Raji (cell line): ENCODE data around the gene HDLBP.

ENCODE experiments used
- POLR2A ChIP-seq: IDR thresholded peaks from 2 replicates; pipeline ENCODE4 v1.6.1; 2011; ENCODE audit warnings: low read depth, low read length, control low read depth; ENCODE audit not compliant: insufficient read depth

Gene HDLBP

GRCh38 chr2:241198381-241199279, 116.8 kb downstream of the HDLBP start:
- TF ChIP-seq POLR2A: no peak

- TF ChIP-seq POLR2A: no peak
Observed at GRCh38 chr2:241197947-241198346, 117.5 kb downstream of the HDLBP start.

DNA sequence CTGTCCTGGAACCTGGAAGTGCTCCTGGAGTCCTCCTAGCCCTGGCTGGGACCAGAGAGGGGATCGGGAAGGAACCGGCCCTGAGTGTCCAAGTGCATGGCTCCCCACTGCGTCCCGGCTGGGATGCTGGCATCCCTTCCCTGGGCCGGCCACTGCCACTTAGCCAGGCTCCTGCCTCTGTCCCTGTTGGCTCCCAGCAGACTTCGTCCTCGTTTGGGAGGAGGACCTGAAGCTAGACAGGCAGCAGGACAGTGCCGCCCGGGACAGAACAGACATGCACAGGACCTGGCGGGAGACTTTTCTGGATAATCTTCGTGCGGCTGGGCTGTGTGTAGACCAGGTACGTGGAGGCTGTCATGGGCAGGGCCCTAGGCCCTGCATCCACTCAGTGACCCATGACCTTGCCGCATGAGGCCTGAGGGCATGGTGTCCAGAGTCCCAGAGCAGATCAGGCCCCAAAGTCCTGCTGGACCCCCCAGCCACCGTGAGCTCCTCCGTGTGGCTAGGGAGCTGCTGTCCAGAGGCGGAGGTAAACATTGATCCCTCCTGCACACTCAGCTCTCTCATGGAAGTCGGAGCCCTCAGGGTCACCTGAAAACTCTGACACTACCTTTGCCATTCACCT, 119.9 kb downstream of the HDLBP start:
- no peak for TF ChIP-seq POLR2A

DNA sequence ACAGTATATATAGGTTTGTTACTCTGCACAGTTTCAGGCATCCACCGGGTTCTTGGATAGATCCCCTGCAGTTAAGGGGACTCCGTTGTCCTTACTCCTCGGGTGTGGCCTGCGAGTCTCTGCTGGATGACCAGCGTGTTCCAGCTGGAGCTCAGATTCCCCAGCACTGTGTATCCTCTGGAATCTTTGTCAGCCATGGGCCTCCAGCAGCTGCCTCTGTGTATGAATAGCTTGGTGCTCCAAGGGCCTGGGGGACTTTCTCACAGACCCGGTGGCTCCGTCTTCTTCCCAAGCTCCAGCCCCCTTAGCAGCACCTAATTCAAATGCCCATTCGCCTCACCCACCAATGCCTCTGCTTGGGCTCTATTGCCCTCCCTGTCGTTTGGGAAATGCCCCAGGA, 120.7 kb downstream of the HDLBP start:
- no peak for TF ChIP-seq POLR2A

- no peak for TF ChIP-seq POLR2A
Observed at GRCh38 chr2:241193271-241193670, 122.2 kb downstream of the HDLBP start.

DNA sequence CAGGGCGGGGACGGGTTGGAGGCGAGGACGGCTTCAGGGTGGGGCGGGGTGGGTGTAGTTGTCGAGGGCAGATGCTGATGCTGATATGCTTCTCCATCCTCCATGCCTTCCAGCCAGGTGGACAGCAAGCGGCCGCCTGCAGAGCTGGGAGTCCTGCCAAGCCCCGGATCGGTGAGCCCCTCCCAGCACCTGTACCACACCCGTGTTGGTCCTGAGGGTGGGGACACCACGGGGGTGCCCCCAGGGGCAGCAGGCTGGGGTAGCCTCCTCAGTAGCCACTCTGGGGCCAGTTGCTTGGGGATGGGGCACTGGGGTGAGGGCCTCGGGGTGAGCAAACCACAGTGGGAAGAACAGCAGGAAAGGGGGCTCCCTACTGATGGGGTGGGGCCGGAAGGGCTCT, 124.4 kb downstream of the HDLBP start:
- no peak for TF ChIP-seq POLR2A

DNA sequence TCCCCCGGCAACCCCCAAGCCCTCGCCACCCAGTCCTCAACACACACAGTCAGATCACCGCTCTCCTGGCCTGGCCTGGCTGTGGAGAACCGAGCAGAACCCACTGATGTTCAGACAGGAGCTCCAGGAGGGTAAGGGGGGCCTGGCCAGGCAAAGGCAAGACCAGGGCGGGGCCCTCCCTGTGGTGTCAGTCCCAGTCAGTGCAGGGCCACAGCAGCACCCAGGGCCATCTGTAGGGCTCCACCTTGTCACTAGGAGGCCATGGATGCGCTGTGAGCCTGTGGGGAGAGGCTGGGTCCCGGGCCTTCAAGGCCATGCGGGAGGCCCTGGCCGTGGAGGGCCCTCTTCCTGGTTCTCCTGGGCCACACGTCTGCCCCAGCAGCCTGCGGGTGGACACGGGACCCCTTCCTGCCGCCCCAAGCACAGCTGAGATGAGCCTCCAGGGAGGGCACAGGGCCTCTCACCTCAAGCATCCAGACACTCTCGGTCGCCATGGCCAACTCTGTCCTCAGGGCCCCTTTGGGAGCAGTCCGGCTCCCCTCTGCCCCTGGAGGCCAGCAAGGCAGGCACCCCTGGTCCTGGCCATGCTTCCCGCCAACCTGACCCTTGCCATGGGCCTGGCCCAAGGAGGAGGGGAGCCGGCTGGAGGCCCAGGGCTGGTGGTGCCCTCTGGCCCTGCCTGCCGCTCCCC, 125.0 kb downstream of the HDLBP start:
- TF ChIP-seq POLR2A: no peak

DNA sequence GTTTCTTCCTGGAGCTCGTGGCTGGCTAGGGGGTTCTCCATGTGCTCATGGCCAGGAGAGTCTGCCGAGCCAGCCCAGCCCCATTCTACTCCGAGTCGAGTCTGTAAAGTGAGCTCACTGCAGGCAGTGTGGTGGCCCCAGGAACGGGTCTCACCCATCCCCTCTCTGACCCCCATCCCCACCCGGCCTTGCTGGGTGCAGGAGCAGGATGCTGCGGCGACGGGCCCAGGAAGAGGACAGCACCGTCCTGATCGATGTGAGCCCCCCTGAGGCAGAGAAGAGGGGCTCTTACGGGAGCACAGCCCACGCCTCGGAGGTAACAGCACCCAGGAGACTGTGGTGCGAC, 125.6 kb downstream of the HDLBP start:
- no peak for TF ChIP-seq POLR2A

DNA sequence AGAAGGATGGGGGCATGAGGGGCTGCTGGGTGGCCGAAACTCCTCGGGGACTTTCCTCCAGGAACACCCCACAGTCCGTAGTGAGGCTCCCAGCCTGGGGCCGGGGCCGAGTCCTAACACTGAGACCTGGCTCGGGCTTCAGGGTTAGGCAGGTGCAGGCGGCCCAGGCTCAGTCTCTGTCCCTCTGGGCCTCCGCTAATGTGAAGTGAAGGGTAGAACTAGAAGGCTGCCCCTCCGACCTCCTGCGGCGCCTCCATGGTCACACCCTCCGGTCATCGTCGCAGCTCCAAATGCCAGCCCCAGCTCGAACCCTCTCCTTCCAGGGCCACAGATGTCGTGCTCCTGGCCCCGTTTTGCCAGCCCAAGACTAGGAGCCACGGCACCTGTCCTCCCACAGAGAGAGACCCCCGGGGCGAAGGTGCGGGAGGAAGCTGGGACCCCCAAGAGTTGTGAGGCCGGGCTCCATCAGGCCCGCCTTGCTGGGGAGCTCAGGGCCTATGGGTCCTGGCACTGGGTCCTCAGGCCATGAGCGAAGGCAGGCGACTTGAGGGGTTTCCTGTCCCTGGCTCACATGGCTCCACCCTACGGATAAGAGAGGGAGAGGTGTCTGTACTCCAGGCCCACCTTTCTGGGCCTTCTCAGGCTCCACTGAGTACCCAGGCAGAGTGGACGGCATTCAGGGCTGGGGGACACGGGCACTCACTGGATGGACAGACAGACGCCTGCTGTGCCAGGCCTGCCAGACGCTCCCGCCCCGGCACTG, 126.2 kb downstream of the HDLBP start:
- no peak for TF ChIP-seq POLR2A

- no peak for TF ChIP-seq POLR2A
Observed at GRCh38 chr2:241188361-241189092, 126.9 kb downstream of the HDLBP start, which contains the start of gene ANO7. Gene ANO7 (plus strand): TSS chr2:241188677. CDS start chr2:241190064, 1,387 bp downstream.

DNA sequence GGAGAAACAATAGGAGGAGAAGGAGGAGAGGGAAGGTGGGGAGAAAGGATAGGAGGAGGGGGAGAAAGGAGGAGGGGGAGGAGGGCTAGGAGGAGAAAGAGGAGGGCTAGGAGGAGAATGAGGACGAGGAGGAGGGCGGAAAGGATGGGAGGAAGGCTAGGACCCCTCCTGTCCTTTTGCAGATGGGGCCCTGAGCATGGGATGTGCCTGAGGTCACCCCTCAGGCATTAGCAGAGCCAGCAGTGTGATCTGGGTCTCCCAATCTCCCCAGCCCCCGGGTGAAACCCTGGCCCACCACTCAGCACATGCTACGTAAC, 127.6 kb downstream of the HDLBP start:
- TF ChIP-seq POLR2A: no peak

GRCh38 chr2:241187101-241187917, 128.2 kb downstream of the HDLBP start:
- TF ChIP-seq POLR2A: no peak

- TF ChIP-seq POLR2A: no peak
Observed at GRCh38 chr2:241185961-241186360, 129.5 kb downstream of the HDLBP start.

DNA sequence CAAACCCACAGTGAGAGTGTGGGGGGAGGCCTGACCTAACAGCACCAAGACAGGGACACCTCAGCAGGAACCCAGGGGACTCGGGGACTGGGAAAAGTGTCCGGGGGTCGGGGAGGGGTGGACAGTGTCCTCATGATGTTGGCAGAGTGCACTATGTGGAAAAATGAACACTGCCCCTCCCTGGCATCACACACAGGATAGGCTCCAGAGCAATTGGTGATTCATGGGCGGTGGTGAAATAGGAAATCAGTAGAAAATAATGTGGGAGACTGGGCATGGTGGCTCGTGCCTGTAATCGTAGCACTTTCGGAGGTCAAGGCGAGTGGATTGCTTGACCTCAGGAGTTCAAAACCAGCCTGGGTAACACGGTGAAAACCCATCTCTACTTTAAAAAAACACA, 130.6 kb downstream of the HDLBP start:
- TF ChIP-seq POLR2A: no peak

DNA sequence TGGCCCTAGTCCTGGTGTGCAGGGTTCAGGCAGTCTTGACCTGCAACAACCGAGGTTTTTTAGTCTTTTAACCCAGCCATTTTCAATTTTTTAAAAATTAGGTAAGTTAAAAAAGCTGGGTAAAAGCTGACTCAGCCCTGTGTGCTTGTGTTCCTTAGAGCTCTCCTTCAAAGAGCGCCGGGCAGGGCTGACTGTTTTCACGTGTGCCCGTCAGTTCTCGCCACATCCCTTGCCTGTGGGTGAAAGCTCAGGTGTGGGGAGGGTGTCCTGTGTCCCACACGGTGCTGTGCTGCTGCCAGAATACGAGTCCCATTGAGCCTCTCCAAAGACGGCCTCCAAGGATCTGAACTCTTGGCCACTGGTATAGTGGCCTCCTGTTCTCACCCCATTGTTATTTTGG, 132.3 kb downstream of the HDLBP start:
- no peak for TF ChIP-seq POLR2A
